Right forelimb (tissue), 1 donor: ENCODE data around the gene NFE2L3.

Experiments
- DNase-seq: peaks from one replicate; pipeline ENCODE4 v3.0.0-alpha.2; 2018

Gene NFE2L3

DNA sequence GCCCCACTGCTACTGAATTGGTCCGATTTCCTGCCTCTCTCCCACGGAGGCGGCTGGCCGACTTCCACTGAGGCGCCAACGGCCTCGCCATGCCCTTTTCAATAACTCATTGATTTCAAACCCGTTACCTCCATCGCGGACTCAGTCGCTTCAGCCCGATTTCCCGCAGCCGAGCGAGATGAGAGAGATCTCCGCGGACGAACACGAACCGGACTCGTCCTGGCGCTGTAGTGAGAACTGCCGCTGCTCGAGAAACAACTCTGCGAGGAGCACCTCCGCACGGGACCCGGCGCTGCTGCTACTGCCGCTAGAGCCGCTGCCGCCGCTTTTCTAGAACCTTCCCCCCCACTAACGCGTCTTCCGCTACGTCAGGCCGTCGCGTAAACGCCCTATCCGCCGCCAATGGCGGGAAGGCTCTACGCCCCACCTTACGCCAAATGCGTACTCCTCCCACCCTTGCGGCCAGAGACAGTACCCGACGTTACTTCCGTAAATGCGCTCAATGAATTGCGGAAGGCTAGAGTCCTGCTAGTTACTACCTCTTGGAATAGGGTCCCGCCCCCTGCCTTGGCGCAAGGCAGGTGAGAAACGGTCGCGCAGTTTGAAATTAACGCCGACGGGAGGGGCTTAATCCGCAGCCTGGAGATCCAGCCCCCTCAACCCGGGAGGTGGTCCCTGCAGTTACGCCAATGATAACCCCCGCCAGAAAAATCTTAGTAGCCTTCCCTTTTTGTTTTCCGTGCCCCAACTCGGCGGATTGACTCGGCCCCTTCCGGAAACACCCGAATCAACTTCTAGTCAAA, 48.6 kb downstream of the NFE2L3 start, which contains the start of gene HNRNPA2B1:
TSS of gene HNRNPA2B1 (minus strand) at position 303 of the 803 bp plus-strand sequence. CDS start at position 134, 169 bp downstream.
- DNase-seq, result peak; percentile 99

- DNase-seq, result peak; percentile 95
Observed at GRCh38 chr7:26201247-26202018, 49.4 kb downstream of the NFE2L3 start, which contains the start of gene CBX3. CBX3 (plus strand) TSS chr7:26201745; CDS start chr7:26202999, 1,254 bp downstream.

DNA sequence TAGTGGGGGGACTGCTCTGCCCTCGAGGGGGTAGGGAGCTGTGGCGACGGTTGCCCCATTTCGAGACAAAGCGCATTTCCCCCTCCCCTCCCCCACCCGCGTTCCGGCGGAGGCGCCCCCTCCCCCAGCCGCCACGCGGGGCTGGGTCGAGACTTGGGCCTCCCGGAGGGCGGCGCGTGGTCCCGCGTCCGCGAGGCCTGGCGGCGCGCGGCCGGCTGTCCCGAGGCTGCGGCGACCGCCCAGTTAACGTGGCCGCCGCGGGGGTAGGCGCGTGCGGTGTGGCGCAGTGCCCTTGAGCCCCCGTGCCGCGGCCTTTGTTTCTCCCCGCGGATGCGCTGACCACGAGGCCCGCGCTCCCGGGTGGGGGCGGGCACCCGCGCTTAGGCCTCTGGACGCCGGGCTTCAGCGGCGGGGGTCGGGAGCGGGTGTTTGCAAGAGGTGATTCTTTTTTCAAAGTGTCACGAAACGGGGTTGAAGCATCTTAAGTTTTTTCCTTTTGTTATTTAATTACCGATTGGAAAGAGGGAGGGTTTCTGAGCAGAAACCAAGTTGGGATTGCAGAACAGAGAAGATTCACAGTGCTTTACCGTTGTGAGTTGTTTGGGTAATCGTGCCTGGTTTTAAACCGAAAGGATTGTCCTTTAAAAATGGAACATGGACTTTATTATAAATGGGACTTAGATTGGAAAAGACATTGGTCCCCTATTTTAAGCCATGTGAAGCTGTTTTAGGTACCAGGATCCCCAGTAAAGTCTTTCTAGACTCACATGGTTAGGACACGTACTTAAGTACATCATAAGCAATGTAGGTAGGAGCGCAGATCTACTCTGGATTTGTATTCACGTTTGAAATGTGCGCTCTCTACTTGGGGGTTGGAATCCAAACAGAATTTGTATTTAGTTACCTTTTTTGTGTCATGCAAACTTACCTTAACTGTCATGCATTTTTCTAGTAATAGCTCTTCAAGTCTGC, 50.3 kb downstream of the NFE2L3 start:
- no peak for DNase-seq

- DNase-seq, result no peak
Observed at GRCh38 chr7:26203016-26203415, 51.0 kb downstream of the NFE2L3 start.

DNA sequence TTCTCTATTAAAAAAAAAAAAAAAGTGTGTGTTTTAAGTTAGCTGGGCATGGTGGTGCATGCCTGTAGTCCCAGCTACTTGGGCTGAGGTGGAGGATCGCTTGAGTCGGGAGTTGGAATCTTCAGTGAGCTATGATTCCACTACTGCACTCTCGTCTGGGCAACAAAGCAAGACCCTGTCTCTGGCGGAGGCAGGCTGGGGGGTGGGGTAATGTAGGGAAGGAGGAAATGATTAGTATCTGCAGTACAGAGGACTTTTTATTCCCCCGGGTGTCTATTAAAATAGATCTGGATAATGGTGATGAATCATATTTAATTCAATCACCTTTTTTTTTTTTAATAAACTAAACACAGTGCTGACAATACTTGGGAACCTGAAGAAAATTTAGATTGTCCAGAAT, 56.0 kb downstream of the NFE2L3 start:
- DNase-seq, result no peak

DNA sequence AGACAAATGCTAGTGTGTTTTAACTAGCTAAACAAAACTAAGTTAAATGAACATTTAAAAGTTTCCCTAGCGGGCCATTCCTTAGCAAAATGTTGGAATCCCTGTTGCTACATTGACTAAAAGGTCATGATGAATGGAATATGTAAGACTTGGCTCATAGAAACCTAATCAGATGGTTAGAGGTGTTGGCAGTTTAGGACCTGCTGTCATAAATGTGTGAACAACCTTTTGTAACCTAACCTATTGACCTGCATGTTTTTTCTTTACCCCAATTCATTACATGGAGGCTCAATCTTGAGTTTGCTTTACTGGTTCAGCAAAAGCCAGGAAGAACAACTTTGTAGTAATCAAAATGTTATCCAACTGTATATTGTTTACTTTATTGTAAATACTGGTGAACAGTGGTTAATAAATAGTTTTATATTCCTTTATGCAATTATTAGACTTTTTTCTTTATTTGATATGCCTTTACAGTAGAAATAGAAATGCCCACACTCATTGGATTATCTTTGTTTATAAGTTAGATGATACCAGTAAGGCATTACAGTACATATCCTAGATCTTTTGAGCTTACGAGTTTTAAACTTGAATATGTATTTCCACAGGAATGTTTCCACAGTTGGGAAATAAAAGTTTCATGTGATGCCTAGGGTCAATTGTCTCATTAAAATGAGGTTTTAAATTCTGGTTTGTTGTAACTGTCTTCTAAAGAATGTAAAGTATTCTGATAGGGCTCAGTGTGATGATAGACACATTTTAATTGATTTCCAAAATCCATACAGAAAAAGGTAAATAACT, 61.1 kb downstream of the NFE2L3 start:
- no peak for DNase-seq

DNA sequence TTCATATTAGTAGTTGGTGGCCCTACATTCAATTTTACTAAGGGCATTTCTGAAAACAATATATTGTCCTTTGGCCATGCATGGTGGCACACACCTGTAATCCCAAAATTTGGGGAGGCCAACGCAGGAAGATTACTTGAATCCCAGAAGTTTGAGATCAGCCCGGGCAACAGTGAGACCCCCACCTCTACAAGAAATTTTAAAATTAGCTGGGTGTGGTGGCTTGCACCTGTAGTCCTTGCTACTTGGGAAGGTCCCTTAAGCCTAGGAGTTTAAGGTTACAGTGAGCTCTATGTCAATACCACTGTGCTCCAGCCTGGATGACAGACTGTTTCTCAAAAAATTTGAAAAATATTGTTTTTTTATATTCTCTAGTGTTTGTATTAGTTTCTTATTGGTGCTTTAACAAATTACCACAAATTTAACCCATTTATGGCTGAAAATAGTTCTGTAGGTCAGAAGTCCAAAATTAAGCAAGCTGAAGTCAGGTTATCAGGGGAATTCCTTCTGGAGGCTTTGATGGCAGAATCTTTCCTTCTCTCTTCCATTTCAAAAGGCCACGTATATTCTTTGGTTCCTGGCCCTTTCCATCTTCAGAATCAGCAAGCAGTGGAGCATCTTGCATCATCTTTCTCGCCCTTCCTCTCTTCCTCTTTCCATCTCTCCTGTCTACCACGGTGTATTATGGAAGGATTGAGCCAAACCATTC, 62.0 kb downstream of the NFE2L3 start:
- DNase-seq, result no peak

GRCh38 chr7:26216049-26216448, 64.1 kb downstream of the NFE2L3 start:
- DNase-seq, result no peak

DNA sequence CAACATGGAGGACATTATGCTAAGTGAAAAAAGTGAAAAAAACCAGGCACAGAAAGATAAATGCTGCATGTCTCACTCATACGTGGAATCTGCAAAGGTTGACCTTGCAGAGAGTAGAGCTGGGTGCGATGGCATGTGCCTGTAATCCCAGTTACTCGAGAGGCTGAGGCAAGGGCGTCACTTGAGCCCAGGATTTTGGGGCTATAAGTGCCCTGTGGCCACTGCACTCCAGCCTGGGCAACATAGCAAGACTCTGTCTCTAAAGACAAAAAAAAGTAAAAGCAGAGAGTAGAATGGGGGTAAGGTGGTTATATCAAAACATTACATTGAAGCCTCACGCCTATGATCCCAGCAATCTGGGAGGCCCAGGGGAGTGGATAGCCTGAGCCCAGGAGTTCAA, 72.4 kb downstream of the NFE2L3 start:
- DNase-seq, result no peak

GRCh38 chr7:26227987-26228386, 76.0 kb downstream of the NFE2L3 start:
- no peak for DNase-seq

DNA sequence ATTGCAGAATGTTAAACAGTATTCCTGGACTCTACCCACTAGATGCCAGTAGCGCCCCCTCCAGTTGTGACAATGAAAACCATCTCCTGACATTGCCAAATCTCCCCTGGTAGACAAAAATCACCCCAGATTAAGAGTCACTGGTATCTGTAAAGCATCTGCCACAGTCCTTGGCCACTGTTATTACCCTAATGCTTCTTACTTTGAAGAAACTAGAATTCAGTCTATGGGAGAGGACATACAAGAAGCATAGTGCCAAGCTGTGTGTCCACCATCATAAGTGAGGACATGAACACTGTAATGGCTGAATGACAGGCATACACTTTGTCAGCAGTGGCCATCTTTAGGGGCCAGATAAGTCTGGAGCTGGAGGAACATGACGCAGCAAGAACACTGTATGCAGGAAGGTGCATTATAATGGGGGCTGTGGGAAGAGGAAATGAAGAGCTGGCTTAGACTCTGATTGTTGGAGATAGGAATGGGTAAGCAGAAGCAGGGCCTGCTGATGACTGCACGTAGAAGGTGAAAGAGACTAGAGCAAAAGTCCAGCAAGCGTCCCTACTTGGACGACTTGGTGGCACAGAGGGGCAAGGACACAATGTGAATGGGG, 82.0 kb downstream of the NFE2L3 start:
- no peak for DNase-seq
